ENCODE measurements around the gene TMEM17. TPM values are rescaled to one million over a fixed set of nuclear protein-coding genes. Genes with fewer than 3 reads are reported as not detected.

Gene TMEM17
- total RNA-seq, 2 experiments from 2014 or later, result not detected

DNA sequence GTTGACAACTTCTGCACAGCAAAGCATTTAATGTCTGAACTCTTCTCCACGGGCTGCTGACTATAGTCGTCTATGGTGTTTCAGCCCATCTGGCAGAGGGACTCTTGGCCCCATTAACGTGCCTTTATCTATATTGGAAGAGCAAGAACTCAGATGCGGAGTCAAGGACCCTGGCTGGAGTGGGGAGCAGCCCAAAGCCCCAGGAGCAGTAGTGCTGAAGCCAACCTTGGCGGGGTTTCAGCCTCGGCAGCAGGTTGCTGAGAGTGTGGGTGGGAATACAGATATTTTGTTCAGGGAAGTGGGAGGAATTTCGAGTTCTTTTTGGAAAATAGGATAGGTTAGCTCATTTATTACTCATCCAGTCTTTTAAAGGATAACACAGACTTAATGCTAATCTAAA lies 34.2 kb downstream of the TMEM17 start:
- Histone ChIP-seq H3K4me3 (ENCODE audit: low read length) (no peak overlapping the region), H3K36me3 (ENCODE audit: insufficient read depth, low read length) (no peaks in the 10 kb centered on the region), H3K9me3 (ENCODE audit: control insufficient read depth in 1 of 2, insufficient read depth in 1 of 2, low read length in 2 of 2) (no peaks in the 10 kb centered on the region), H3K4me1 (ENCODE audit: insufficient read depth, low read length) (peaks cover 11% of the 10 kb centered on the region), H3K27ac (ENCODE audit: low read depth in 1 of 2, low read length in 2 of 2) (no peak overlapping the region), H3K27me3 (ENCODE audit: control insufficient read depth in 1 of 2, insufficient read depth in 2 of 2, low read length in 2 of 2) (no peaks in the 10 kb centered on the region)
- DNase-seq (no peak), ATAC-seq (ENCODE audit: poor library complexity) (no peak)
- H3K36me3 Mint-ChIP-seq (ENCODE audit: low read depth), result no peaks in the 10 kb centered on the region
- TF ChIP-seq, protein P1, sequence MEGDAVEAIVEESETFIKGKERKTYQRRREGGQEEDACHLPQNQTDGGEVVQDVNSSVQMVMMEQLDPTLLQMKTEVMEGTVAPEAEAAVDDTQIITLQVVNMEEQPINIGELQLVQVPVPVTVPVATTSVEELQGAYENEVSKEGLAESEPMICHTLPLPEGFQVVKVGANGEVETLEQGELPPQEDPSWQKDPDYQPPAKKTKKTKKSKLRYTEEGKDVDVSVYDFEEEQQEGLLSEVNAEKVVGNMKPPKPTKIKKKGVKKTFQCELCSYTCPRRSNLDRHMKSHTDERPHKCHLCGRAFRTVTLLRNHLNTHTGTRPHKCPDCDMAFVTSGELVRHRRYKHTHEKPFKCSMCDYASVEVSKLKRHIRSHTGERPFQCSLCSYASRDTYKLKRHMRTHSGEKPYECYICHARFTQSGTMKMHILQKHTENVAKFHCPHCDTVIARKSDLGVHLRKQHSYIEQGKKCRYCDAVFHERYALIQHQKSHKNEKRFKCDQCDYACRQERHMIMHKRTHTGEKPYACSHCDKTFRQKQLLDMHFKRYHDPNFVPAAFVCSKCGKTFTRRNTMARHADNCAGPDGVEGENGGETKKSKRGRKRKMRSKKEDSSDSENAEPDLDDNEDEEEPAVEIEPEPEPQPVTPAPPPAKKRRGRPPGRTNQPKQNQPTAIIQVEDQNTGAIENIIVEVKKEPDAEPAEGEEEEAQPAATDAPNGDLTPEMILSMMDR (IDR thresholded peaks at IDR 0.05), result no peak
- no peak overlapping the region for H3K4me3 Mint-ChIP-seq
- intact Hi-C loops (cut with DNase I, micrococcal nuclease), result no loop called here
- H3K27me3 Mint-ChIP-seq, result no peaks in the 10 kb centered on the region
- no peak overlapping the region for H3K27ac Mint-ChIP-seq
- peaks cover 7% of the 10 kb centered on the region for H3K4me1 Mint-ChIP-seq (ENCODE audit: low read depth)
- POLR2A ChIA-PET, result no interaction called here
- H3K9me3 Mint-ChIP-seq, result no peaks in the 10 kb centered on the region
- CTCF ChIA-PET, result no interaction called here

DNA sequence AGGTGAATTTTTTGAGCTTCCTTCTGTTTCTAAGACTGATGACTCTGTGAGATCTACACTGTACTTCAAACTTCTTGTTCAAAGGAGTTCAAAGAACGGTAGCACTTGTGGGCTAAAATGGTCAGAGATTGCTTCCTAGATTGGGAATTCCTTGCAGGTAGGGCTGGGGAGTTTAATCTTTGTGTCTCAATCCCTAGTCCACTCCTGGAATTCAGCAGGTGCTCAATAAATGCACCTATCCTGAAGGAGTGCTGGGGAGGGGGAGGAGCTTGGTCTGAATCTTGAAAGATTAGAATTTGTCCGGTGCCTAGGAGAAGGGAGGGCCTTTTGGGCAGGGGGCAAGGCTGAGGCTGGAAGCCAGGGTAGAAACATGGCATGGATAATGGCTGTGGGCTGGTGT lies 34.6 kb downstream of the TMEM17 start:
- no peak for ATAC-seq (ENCODE audit: poor library complexity)
- DNase-seq, result no peak
- Mint-ChIP-seq H3K27ac (no peak overlapping the region), H3K9me3 (no peaks in the 10 kb centered on the region), H3K27me3 (no peaks in the 10 kb centered on the region), H3K4me3 (no peak overlapping the region), H3K4me1 (ENCODE audit: low read depth) (peaks cover 7% of the 10 kb centered on the region), H3K36me3 (ENCODE audit: low read depth) (no peaks in the 10 kb centered on the region)
- Histone ChIP-seq H3K4me1 (ENCODE audit: insufficient read depth, low read length) (peaks cover 11% of the 10 kb centered on the region), H3K27ac (ENCODE audit: low read depth in 1 of 2, low read length in 2 of 2) (no peak overlapping the region), H3K27me3 (ENCODE audit: control insufficient read depth in 1 of 2, insufficient read depth in 2 of 2, low read length in 2 of 2) (no peaks in the 10 kb centered on the region), H3K4me3 (ENCODE audit: low read length) (no peak overlapping the region), H3K36me3 (ENCODE audit: insufficient read depth, low read length) (no peaks in the 10 kb centered on the region), H3K9me3 (ENCODE audit: control insufficient read depth in 1 of 2, insufficient read depth in 1 of 2, low read length in 2 of 2) (no peaks in the 10 kb centered on the region)
- TF ChIP-seq, protein P1 (IDR thresholded peaks at IDR 0.05), result no peak
- intact Hi-C loops (cut with DNase I, micrococcal nuclease), result no loop called here
- CTCF ChIA-PET, result interaction anchor here (1.0 kb wide), 1 partner anchor 304 kb away, joined by 4 read pairs; no protein-coding TSS in a partner anchor
- POLR2A ChIA-PET, result no interaction called here

DNA sequence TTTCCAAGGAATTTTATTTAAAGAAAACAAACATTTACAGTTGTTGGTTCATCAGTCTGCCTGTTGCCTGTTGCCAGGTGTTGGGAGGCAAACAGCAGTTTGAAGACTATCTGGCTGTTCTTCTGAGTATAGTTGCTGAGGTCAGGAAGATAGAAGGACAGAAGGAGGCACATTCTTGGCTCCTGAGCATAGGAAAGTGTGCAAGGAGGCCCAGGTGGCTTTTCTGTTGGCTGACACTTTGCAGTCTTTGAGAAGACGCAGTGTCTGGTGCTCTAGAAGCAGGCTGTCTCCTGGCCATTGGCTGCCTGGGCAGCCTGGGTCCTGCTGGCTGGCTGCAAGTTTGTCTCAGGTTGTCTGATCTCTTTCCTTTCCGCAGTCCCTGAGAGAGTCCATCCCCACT lies 36.4 kb downstream of the TMEM17 start:
- no peaks in the 10 kb centered on the region for H3K36me3 ChIP-seq (ENCODE audit: insufficient read depth, low read length)
- Mint-ChIP-seq H3K27me3 (no peaks in the 10 kb centered on the region), H3K36me3 (ENCODE audit: low read depth) (no peaks in the 10 kb centered on the region), H3K4me1 (ENCODE audit: low read depth) (peaks cover 2% of the 10 kb centered on the region), H3K27ac (no peak overlapping the region), H3K9me3 (no peaks in the 10 kb centered on the region), H3K4me3 (no peak overlapping the region)
- no peak overlapping the region for H3K27ac ChIP-seq (ENCODE audit: low read depth in 1 of 2, low read length in 2 of 2)
- ChIA-PET CTCF (no interaction called here), POLR2A (no interaction called here)
- no peak for ATAC-seq (ENCODE audit: poor library complexity)
- no peak for DNase-seq
- no peaks in the 10 kb centered on the region for H3K9me3 ChIP-seq (ENCODE audit: control insufficient read depth in 1 of 2, insufficient read depth in 1 of 2, low read length in 2 of 2)
- H3K27me3 ChIP-seq (ENCODE audit: control insufficient read depth in 1 of 2, insufficient read depth in 2 of 2, low read length in 2 of 2), result no peaks in the 10 kb centered on the region
- no peak overlapping the region for H3K4me3 ChIP-seq (ENCODE audit: low read length)
- TF ChIP-seq, protein P1 (IDR thresholded peaks at IDR 0.05), result no peak
- intact Hi-C loops (cut with DNase I, micrococcal nuclease), result no loop called here
- no peaks in the 10 kb centered on the region for H3K4me1 ChIP-seq (ENCODE audit: insufficient read depth, low read length)

Measured in CD4-positive, alpha-beta T cell (primary cell).